DOHH2 (cell line): ENCODE data around the gene HDAC3.

Source experiments
- H3F3A ChIP-seq: fragments of 200-600 bp; sonication (generic), shearing (Covaris generic); 2 replicates; pipeline ENCODE4 v1.6.0; 2016; ENCODE audit warnings: antibody characterized with exemption, mild to moderate bottlenecking; ENCODE audit not compliant: control insufficient read depth, insufficient read depth
- H3K27ac ChIP-seq: fragments of 200-600 bp; sonication (generic); 2 replicates; pipeline ENCODE4 v1.5.1; 2014; ENCODE audit warnings: low read depth, mild to moderate bottlenecking, low read length, moderate library complexity
- H3K27me3 ChIP-seq: fragments of 200-600 bp; sonication (generic); 2 replicates; pipeline ENCODE4 v1.6.1; 2014; ENCODE audit warnings: mild to moderate bottlenecking, low read length, mixed read lengths; ENCODE audit not compliant: control insufficient read depth
- H3K36me3 ChIP-seq: fragments of 200-600 bp; sonication (generic); 2 replicates; pipeline ENCODE4 v1.6.1; 2014; ENCODE audit warnings: mild to moderate bottlenecking, low read length, moderate library complexity, mixed read lengths; ENCODE audit not compliant: control insufficient read depth
- H3K4me1 ChIP-seq: fragments of 200-600 bp; sonication (generic); 2 replicates; pipeline ENCODE4 v1.6.1; 2014; ENCODE audit warnings: mild to moderate bottlenecking, low read length, mixed read lengths; ENCODE audit not compliant: control insufficient read depth
- H3K4me2 ChIP-seq: fragments of 200-600 bp; sonication (generic); 2 replicates; pipeline ENCODE4 v1.6.0; 2014; ENCODE audit warnings: mild to moderate bottlenecking, low read length, moderate library complexity
- H3K4me3 ChIP-seq: fragments of 200-600 bp; sonication (generic); 2 replicates; pipeline ENCODE4 v1.5.1; 2014; ENCODE audit warnings: mild to moderate bottlenecking, low read length, mixed read lengths
- H3K79me2 ChIP-seq: fragments of 200-600 bp; sonication (generic); 2 replicates; pipeline ENCODE4 v1.6.1; 2014; ENCODE audit warnings: mild to moderate bottlenecking, low read length, mixed read lengths; ENCODE audit not compliant: control insufficient read depth
- H3K9me2 ChIP-seq: fragments of 200-600 bp; sonication (generic); replicated peaks from 2 replicates; pipeline ENCODE4 v1.6.1; 2014; ENCODE audit warnings: mild to moderate bottlenecking, low read length, mixed read lengths; ENCODE audit not compliant: control insufficient read depth
- H3K9me3 ChIP-seq: fragments of 200-600 bp; sonication (generic); 2 replicates; pipeline ENCODE4 v1.6.1; 2014; ENCODE audit warnings: antibody characterized with exemption, low read length, mixed read lengths; ENCODE audit not compliant: control insufficient read depth, insufficient read depth
- H4K20me1 ChIP-seq: fragments of 200-600 bp; sonication (generic); 2 replicates; pipeline ENCODE4 v1.6.0; 2014; ENCODE audit warnings: low read depth, mild to moderate bottlenecking, antibody characterized with exemption, low read length, moderate library complexity; ENCODE audit not compliant: control insufficient read depth, insufficient read depth
- EZH2phosphoT487 ChIP-seq: fragments of 200-600 bp; sonication (generic); IDR thresholded peaks from 2 replicates; pipeline ENCODE4 v1.6.1; 2017; ENCODE audit warnings: borderline replicate concordance, mild to moderate bottlenecking, antibody characterized with exemption, low read length, moderate library complexity, mixed read lengths
- TF ChIP-seq, protein P1 (sequence below): fragments of 200-600 bp; sonication (generic); IDR thresholded peaks from one replicate; pipeline ENCODE4 v1.5.1; 2014; ENCODE audit warnings: antibody characterized with exemption, mild to moderate bottlenecking, low read depth, low read length; ENCODE audit not compliant: poor library complexity, severe bottlenecking

The HDAC3 gene

DNA sequence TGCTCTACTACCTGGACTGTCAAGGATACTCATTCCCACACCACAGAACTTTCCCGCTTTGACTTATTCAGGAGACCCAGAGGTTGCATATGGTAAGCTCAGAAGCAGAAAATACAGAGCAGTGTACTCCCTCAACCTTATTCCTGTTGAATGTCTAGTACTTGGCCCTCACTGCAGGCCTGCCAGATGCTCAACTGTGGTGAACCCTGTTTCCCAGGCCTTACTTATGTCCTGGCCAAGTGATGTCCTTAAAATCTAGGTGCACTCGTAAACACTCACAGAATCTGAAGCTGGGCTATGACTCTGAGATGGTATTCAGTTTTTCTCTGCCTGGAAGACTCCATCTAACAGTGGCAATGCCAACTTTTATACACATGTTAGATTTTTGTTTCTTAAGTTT, 38.8 kb downstream of the HDAC3 start:
- peaks cover 48% of the 10 kb centered on the region for H3K4me1 ChIP-seq
- no peaks in the 10 kb centered on the region for H3K9me3 ChIP-seq
- no peak overlapping the region for H3K4me3 ChIP-seq
- no peaks in the 10 kb centered on the region for H3K27me3 ChIP-seq
- TF ChIP-seq EZH2phosphoT487, result no peak
- TF ChIP-seq, protein P1, sequence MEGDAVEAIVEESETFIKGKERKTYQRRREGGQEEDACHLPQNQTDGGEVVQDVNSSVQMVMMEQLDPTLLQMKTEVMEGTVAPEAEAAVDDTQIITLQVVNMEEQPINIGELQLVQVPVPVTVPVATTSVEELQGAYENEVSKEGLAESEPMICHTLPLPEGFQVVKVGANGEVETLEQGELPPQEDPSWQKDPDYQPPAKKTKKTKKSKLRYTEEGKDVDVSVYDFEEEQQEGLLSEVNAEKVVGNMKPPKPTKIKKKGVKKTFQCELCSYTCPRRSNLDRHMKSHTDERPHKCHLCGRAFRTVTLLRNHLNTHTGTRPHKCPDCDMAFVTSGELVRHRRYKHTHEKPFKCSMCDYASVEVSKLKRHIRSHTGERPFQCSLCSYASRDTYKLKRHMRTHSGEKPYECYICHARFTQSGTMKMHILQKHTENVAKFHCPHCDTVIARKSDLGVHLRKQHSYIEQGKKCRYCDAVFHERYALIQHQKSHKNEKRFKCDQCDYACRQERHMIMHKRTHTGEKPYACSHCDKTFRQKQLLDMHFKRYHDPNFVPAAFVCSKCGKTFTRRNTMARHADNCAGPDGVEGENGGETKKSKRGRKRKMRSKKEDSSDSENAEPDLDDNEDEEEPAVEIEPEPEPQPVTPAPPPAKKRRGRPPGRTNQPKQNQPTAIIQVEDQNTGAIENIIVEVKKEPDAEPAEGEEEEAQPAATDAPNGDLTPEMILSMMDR, result no peak
- peaks cover 3% of the 10 kb centered on the region; the same call in 1 of the 2 replicates for H3F3A ChIP-seq
- H3K27ac ChIP-seq, result no peak overlapping the region
- 0 out of 2 replicates have a peak, but pooled peaks cover 6% of the 10 kb centered on the region for H4K20me1 ChIP-seq
- no peaks in the 10 kb centered on the region for H3K9me2 ChIP-seq
- 0 out of 2 replicates have a peak overlapping the region, but pooled peaks have one; percentile 2 for H3K4me2 ChIP-seq
- peaks cover 65% of the 10 kb centered on the region for H3K79me2 ChIP-seq
- H3K36me3 ChIP-seq, result peaks cover 10% of the 10 kb centered on the region; the same call in 1 of the 2 replicates

DNA sequence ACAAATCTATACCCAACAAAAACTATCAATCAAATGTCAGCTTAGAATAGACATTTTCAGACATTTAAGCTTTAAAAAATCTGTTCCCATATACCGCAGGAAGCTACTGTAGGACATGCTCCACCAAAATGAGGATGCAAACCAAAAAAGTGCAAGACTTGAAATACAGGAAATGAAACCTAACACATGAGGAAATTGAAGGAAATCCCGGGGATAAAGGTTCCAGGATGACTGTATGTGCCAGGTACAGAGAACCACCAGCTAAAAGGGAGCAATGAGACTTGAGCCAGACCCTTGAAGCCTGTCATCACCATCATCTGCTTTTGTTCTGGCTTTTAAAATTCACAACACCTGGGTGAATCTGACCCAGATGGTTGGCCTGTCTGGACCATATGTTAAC, 39.3 kb downstream of the HDAC3 start:
- H3K79me2 ChIP-seq, result peaks cover 61% of the 10 kb centered on the region
- H3K27ac ChIP-seq, result no peak overlapping the region
- no peaks in the 10 kb centered on the region for H3K27me3 ChIP-seq
- H3K9me2 ChIP-seq, result no peaks in the 10 kb centered on the region
- 0 out of 2 replicates have a peak, but pooled peaks cover 6% of the 10 kb centered on the region for H4K20me1 ChIP-seq
- peaks cover 10% of the 10 kb centered on the region; the same call in 1 of the 2 replicates for H3K36me3 ChIP-seq
- TF ChIP-seq EZH2phosphoT487, result no peak
- TF ChIP-seq, protein P1, result no peak
- 0 out of 2 replicates have a peak overlapping the region, but pooled peaks have one; percentile 2 for H3K4me2 ChIP-seq
- H3K9me3 ChIP-seq, result no peaks in the 10 kb centered on the region
- peaks cover 49% of the 10 kb centered on the region for H3K4me1 ChIP-seq
- peaks cover 8% of the 10 kb centered on the region; the same call in 1 of the 2 replicates for H3F3A ChIP-seq
- H3K4me3 ChIP-seq, result no peak overlapping the region

DNA sequence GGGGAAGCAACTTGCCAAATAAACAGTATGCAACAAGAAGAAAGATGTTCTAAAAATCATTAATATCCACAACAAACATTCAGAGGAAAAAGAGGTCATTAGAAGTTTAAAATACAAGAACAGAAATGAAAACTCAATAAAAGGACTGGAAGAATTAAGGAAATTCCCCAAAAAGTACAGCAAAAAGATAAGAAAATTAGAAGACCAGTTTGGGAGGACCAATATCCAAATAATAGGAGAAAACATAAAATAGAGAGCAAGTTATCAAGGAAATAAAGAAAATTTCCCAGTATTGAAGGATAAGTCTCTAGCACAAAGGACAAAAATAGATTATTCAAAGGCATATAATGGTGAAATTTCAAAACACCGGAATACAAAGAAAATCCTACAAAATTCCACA, 39.8 kb downstream of the HDAC3 start:
- Histone ChIP-seq H3K9me2 (no peaks in the 10 kb centered on the region), H3K27me3 (no peaks in the 10 kb centered on the region), H3F3A (peaks cover 8% of the 10 kb centered on the region; the same call in 1 of the 2 replicates), H4K20me1 (0 out of 2 replicates have a peak, but pooled peaks cover 6% of the 10 kb centered on the region), H3K9me3 (no peaks in the 10 kb centered on the region), H3K4me3 (no peak overlapping the region), H3K4me2 (0 out of 2 replicates have a peak overlapping the region, but pooled peaks have one; percentile 2), H3K79me2 (peaks cover 58% of the 10 kb centered on the region), H3K27ac (no peak overlapping the region), H3K4me1 (peaks cover 51% of the 10 kb centered on the region), H3K36me3 (peaks cover 13% of the 10 kb centered on the region; the same call in 1 of the 2 replicates)
- TF ChIP-seq EZH2phosphoT487, result no peak
- TF ChIP-seq, protein P1, result no peak
